C4-2B (cell line): ENCODE data around the gene MBTD1.

Source experiments
- H3K27ac ChIP-seq: fragments of 450-650 bp; 2 replicates; pipeline ENCODE4 v1.5.1; 2017
- ZFX ChIP-seq: fragments of 450-650 bp; IDR thresholded peaks from 2 replicates; pipeline ENCODE4 v1.6.1; 2017
- TF ChIP-seq, protein P1 (sequence below): fragments of 450-650 bp; conservative IDR thresholded peaks from 2 replicates; pipeline ENCODE4 v1.5.1; 2017; ENCODE audit warnings: mild to moderate bottlenecking

Gene MBTD1

DNA sequence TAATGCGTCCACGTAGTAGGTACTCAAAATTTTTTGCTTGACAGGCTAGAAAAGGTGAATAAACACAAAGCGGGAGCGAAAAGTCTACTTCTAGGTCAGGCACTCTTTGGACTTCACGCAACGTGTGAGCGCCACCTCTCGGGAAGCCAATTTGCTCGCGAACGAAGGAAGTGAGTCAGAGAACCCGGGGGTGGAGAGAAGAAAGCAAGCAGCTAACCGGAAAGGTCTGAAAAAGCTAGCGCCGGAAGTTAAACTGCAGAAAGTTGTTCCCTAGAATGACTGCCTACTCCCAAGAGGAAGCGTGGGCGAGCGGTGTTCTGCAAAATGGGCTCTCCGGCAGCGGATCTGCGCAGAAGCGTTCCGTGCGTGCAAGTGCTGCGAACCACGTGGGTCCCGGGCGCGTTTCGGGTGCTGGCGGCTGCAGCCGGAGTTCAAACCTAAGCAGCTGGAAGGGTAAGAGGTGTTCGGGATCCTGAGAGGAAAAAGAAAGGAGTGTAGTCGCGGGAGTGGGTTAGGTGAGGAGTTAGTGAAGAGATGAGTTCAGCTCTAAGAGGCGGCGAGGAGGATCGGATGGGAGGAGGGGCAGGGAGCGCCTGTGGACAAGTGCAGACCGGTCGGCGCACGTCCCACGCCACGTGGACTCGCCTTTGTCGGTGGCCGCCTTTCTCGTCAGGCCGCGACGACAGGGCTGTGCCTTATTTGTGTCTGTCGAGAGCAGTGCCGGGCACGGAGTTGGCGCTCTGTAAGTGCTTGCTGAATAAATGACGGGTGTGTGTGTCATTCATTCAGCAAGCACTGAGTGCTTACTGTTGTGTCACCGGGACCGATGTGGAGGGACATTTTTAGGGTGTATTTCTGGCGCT, 106.4 kb downstream of the MBTD1 start, which contains the start of gene NME1:
TSS of gene NME1 (plus strand) at position 350 of the 863 bp plus-strand sequence. CDS start 2,096 bp downstream, outside the sequence.
- peak within 1 kb of the TSS; percentile 89 for H3K27ac ChIP-seq
- TF ChIP-seq, protein P1, sequence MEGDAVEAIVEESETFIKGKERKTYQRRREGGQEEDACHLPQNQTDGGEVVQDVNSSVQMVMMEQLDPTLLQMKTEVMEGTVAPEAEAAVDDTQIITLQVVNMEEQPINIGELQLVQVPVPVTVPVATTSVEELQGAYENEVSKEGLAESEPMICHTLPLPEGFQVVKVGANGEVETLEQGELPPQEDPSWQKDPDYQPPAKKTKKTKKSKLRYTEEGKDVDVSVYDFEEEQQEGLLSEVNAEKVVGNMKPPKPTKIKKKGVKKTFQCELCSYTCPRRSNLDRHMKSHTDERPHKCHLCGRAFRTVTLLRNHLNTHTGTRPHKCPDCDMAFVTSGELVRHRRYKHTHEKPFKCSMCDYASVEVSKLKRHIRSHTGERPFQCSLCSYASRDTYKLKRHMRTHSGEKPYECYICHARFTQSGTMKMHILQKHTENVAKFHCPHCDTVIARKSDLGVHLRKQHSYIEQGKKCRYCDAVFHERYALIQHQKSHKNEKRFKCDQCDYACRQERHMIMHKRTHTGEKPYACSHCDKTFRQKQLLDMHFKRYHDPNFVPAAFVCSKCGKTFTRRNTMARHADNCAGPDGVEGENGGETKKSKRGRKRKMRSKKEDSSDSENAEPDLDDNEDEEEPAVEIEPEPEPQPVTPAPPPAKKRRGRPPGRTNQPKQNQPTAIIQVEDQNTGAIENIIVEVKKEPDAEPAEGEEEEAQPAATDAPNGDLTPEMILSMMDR = peak; percentile 94
- TF ChIP-seq ZFX = peak; percentile 57

DNA sequence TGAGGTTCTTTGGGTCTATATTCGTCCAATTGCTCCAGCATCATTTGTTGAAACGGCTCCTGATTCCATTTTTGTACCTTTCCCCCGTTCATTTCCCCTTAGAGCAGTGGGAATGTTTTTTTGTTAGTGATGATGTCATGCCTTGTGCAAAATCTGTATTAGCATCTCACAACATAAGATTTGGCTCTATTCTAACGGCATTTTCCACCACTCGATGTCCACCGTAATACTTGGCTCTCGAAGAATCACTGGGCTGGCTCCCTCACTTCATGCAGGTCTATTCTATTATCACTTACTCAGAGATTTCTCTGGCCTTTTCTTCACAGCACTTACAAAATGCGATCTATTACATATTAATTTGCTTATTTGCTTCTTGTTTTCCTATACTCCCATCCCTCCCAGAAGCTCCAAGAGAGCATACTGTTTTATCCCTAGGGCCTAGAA, 107.1 kb downstream of the MBTD1 start:
- no peak for TF ChIP-seq ZFX
- TF ChIP-seq, protein P1 = no peak
- H3K27ac ChIP-seq = peak overlapping the region; percentile 89

DNA sequence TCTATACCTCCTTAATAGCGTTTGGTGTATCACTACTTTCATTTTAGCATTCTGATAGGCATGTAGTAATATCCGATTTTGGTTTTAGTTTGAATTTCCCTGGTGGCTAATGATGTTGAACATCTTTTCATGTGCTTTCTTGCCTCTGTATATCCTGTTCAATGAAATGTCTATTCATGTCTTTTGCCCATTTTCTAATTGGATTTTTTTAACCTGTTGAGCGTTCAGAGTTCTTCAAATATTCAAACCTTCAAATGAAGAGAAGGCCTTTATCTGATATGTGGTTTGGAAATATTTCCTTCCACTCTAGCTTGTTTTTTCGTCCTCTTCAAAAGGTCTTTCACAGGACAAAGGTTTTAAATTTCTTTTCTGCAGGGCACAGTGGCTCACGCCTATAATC, 108.9 kb downstream of the MBTD1 start:
- no peak for TF ChIP-seq ZFX
- TF ChIP-seq, protein P1 = no peak
- no peak overlapping the region for H3K27ac ChIP-seq

DNA sequence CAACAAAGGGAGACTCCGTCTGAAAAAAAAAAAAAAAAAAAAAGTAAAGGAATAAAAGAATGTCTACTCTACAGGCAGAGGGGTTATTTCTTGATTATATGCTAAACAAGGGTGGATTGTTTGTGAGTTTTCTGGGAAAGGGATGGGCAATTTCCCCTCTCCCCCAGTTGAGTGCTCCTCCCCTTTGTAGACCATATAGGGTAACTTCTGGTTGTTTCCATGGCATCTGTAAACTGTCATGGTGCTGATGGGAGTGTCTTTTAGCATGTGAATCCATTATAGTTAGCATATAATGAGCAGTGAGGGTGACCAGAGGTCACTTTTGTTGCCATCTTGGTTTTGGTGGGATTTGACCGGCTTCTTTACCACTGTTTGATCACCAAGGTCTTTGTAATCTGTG, 110.7 kb downstream of the MBTD1 start:
- TF ChIP-seq, protein P1 = no peak
- TF ChIP-seq ZFX = no peak
- no peak overlapping the region for H3K27ac ChIP-seq

DNA sequence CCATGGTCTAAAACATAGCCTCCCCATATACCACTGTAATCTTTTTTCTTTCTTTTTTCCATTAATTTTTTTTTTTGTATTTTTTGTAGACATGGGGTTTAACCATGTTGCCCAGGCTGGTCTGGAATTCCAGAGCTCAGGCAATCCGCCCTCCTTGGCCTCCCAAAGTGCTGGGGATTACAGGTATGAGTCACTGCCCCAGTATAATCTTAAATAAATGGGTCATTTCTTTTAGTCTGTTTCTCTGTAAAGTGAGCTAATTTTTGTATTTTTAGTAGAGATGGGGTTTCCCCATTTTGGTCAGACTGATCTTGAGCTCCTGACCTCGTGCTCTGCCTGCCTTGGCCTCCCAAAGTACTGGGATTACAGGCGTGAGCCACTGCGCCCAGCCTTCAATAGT, 112.2 kb downstream of the MBTD1 start:
- no peak overlapping the region for H3K27ac ChIP-seq
- TF ChIP-seq, protein P1 = no peak

DNA sequence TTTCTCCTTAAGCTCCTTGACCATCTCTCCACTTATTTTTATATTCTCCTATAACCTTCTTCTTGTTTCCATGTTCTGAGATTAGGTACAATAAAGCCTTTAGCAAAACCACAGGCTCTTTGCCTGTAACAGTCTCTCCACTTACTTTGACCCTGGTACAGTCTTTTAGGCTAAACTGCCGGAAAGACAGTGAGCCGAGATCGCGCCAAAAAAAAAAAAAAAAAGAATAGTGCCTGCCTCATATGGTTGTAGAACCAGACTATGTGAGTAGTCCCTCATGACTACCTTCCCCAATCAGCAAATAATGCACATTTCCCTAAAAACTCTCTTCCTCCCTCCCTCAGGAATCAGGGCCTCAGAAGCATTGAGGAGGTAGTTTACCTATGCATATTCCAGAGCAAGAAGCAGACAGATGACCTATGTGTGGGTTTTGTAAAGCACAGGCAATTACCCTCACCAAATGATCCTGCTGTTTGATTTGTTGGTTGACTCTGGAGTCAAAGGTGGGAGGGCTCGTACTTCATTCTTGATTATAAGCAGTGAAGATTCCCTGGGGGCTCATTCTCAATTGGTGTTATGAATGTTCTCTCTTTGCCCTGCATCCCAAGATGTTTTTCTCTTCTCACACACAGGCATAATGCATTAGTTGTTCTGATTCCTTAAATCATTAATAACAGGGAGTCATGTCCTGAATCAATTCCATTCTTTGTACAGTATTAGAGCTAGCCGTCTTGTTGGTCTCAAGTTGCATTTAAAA, 115.4 kb downstream of the MBTD1 start:
- no peak for TF ChIP-seq ZFX
- TF ChIP-seq, protein P1 = no peak
- H3K27ac ChIP-seq = no peak overlapping the region

DNA sequence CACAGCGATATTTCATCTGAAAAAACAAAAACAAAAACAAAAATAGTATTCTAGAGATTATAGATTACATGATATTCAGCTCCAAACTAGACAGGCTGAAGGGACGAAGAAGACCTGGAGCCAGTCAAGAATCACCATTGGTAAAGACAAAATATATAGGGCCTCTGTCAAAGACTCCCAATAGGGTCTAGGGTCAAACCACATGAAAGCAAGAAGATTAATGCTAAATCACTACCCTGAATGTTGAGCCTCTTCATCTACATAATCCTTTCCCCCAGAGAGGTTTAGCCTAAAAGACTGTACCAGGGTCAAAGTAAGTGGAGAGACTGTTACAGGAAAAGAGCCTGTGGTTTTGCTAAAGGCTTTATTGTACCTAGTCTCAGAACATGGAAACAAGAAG, 117.3 kb downstream of the MBTD1 start:
- H3K27ac ChIP-seq = no peak overlapping the region
- TF ChIP-seq, protein P1 = no peak
- no peak for TF ChIP-seq ZFX
